ENCODE measurements around the gene GNAL.

Gene GNAL

DNA sequence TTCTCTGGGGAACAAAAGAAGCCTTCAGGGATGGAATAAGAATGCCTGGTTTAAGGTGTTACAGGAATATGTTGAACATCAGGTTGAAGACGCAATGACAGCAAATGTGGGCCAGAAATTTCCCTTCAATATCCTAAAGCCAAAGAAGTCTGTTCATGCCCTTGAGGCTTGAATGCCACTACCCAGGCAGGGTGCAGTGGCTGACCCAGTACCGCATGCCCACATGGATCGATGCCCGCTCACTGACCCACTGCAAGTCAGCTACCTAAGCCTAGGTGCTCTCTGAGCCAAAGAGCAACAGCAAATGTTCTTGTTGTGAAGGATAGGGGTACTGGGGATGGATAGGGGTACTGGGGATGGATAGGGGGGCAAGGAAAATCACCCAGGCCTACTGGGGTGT is 58.2 kb downstream of the GNAL start:
- no peak overlapping the region for H3K27ac ChIP-seq
- H3K9me3 ChIP-seq = no peaks in the 10 kb centered on the region
- H3K4me3 ChIP-seq = no peak overlapping the region
- H3K4me1 ChIP-seq = peaks cover 0 to 17% (median 11%) of the 10 kb centered on the region in 4 donors
- H3K36me3 ChIP-seq = no peaks in the 10 kb centered on the region
- TF ChIP-seq, protein P1, sequence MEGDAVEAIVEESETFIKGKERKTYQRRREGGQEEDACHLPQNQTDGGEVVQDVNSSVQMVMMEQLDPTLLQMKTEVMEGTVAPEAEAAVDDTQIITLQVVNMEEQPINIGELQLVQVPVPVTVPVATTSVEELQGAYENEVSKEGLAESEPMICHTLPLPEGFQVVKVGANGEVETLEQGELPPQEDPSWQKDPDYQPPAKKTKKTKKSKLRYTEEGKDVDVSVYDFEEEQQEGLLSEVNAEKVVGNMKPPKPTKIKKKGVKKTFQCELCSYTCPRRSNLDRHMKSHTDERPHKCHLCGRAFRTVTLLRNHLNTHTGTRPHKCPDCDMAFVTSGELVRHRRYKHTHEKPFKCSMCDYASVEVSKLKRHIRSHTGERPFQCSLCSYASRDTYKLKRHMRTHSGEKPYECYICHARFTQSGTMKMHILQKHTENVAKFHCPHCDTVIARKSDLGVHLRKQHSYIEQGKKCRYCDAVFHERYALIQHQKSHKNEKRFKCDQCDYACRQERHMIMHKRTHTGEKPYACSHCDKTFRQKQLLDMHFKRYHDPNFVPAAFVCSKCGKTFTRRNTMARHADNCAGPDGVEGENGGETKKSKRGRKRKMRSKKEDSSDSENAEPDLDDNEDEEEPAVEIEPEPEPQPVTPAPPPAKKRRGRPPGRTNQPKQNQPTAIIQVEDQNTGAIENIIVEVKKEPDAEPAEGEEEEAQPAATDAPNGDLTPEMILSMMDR (IDR thresholded peaks at IDR 0.05) = no peak
- no peak for DNase-seq
- peaks cover 0 to 24% of the 10 kb centered on the region in 2 donors for H3K27me3 ChIP-seq
- intact Hi-C loops (cut with DNase I; ENCODE audit: low total_unique reads) = no loop called here

DNA sequence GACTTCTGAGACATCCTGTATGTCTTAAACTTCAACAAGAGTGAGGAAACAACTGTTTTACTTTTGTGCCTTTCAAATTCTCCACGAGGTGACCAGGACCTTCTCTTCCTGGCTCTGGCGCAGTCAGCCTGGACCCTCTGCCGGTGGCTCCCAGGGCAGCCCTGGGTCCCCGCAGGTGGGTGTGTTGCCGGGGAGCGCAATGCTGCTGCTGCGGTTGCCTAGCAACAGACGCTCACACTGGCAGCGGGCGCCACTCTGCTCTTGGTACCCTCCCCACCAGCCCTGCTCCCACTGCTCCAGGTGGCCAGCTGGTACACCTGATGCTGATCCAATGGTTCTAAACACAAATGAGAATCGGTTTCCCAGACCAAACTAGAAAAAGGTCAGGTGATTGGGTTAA is 58.7 kb downstream of the GNAL start:
- intact Hi-C loops (cut with DNase I; ENCODE audit: low total_unique reads) = no loop called here
- Histone ChIP-seq H3K4me1 (peaks cover 0 to 22% (median 13%) of the 10 kb centered on the region in 4 donors), H3K27ac (no peak overlapping the region), H3K9me3 (no peaks in the 10 kb centered on the region), H3K36me3 (no peaks in the 10 kb centered on the region), H3K4me3 (no peak overlapping the region), H3K27me3 (peaks cover 0 to 24% of the 10 kb centered on the region in 2 donors)
- TF ChIP-seq, protein P1 (IDR thresholded peaks at IDR 0.05) = no peak
- DNase-seq = no peak

DNA sequence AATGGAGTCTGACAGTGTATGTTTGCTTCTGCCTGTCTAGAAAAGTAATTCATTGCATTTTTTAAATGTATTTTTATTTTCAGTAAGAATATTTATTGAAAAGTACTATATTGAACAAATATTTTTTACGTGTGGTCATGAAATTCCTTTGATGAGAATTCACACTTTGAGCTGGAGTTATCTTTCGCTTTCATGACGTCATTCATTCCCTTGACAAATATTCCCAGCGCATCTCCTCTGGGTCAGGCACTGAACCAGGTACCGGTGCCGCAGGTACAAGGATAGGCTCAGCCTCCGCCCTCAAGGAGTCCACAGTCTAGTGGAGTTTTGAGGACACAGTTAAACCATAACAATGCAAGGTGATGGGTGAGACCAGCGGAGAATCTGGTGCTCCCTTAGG is 60.2 kb downstream of the GNAL start:
- Histone ChIP-seq H3K4me3 (no peak overlapping the region), H3K27ac (no peak overlapping the region), H3K9me3 (no peaks in the 10 kb centered on the region), H3K36me3 (no peaks in the 10 kb centered on the region), H3K4me1 (peaks cover 0 to 24% (median 14%) of the 10 kb centered on the region in 4 donors), H3K27me3 (peaks cover 0 to 24% of the 10 kb centered on the region in 2 donors)
- TF ChIP-seq, protein P1 (IDR thresholded peaks at IDR 0.05) = no peak
- DNase-seq = no peak
- intact Hi-C loops (cut with DNase I; ENCODE audit: low total_unique reads) = no loop called here

DNA sequence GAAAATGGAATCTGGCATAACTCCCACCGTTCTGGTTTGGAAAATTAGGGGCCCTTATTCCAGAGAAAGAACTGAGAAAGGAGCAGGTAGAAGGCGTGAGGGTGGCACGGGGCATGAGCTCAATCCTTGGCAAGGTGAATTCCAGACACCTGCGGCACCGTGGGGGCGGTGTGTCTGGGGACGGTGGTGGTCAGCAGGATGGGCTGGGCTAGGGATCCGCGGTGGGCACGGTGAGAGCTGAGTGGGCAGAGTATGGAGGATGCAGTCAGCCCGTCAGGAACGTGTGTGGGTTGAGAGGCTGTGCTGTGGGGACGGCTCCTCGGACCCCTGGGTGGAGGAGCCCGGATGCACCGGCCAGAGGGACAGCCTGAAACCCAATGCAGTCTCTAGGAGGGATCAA is 61.1 kb downstream of the GNAL start:
- intact Hi-C loops (cut with DNase I; ENCODE audit: low total_unique reads) = loop anchor here (10.0 kb wide), 1 partner anchor 55 kb away; no protein-coding TSS in a partner anchor
- H3K27me3 ChIP-seq = peaks cover 0 to 24% of the 10 kb centered on the region in 2 donors

GRCh38 chr18:11750581-11751310 is 61.7 kb downstream of the GNAL start:
- no peak for DNase-seq
- no peak overlapping the region for H3K4me3 ChIP-seq
- intact Hi-C loops (cut with DNase I; ENCODE audit: low total_unique reads) = loop anchor here (10.0 kb wide), 1 partner anchor 56 kb away; no protein-coding TSS in a partner anchor

More for the DNA sequence above, 61.1 kb downstream of the GNAL start:
- no peak overlapping the region for H3K4me3 ChIP-seq
- no peak for DNase-seq
- H3K9me3 ChIP-seq = no peaks in the 10 kb centered on the region
- TF ChIP-seq, protein P1 (IDR thresholded peaks at IDR 0.05) = no peak
- H3K4me1 ChIP-seq = peaks cover 0 to 24% (median 14%) of the 10 kb centered on the region in 4 donors
- no peaks in the 10 kb centered on the region for H3K36me3 ChIP-seq
- H3K27ac ChIP-seq = no peak overlapping the region

More at GRCh38 chr18:11750581-11751310, 61.7 kb downstream of the GNAL start:
- Histone ChIP-seq H3K27me3 (peaks cover 0 to 24% of the 10 kb centered on the region in 2 donors), H3K9me3 (no peaks in the 10 kb centered on the region), H3K36me3 (no peaks in the 10 kb centered on the region), H3K27ac (no peak overlapping the region), H3K4me1 (peaks cover 0 to 24% (median 14%) of the 10 kb centered on the region in 4 donors)
- TF ChIP-seq, protein P1 (IDR thresholded peaks at IDR 0.05) = no peak
